Lower leg skin (tissue), 4 donors: Measurements from ENCODE around the gene ZNF442. TPM values are rescaled to one million over a fixed set of nuclear protein-coding genes. Genes with fewer than 3 reads are reported as not detected.
"Not testable (repeated sequence)": the region's sequence is repeated elsewhere in the genome, so short reads cannot be mapped to it uniquely, and the experiment has no call there.

ENCODE experiments used
- DNase-seq, 2 donors: peaks; one replicate each; pipeline ENCODE4 v3.0.0-alpha.2; 2019; ENCODE audit warnings: low spot score in 2 of 2
- H3K4me3 ChIP-seq: fragments of 200-600 bp; sonication (generic); 2 replicates; pipeline ENCODE4 v1.5.1; 2017; ENCODE audit warnings: mild to moderate bottlenecking, low read depth; ENCODE audit not compliant: poor library complexity, severe bottlenecking
- CTCF ChIP-seq, 3 donors: fragments of 450-650 bp; IDR thresholded peaks; one replicate each; pipeline ENCODE4 v1.5.1; 2016; ENCODE audit warnings: antibody characterized with exemption in 3 of 3, mild to moderate bottlenecking in 3 of 3, moderate library complexity in 2 of 3
- POLR2A ChIP-seq, 2 donors: fragments of 450-650 bp; IDR thresholded peaks; one replicate each; pipeline ENCODE4 v1.6.1; 2016 to 2017; ENCODE audit warnings: antibody characterized with exemption in 2 of 2, mild to moderate bottlenecking in 1 of 2, moderate library complexity in 1 of 2
- WGBS, 2 donors: methylation state at CpG; one replicate each; pipeline ENCODE4 v1.1.5; 2018; 5-methylcytosine and 5-hydroxymethylcytosine counted together
- intact Hi-C: fragments of 100-400 bp; cut with DNase I; formaldehyde crosslinking; loops from one replicate; pipeline ENCODE4 v1.15.0; 2023; ENCODE audit warnings: low total_unique reads
- total RNA-seq, 4 donors: library from RNA; depleted of rRNA; stranded (reverse); fragments of >200 nt; gene quantifications; one replicate each; pipeline ENCODE4 v1.1.0, GENCODE V29; 2016

Gene ZNF442
- total RNA-seq, 4 donors from 2014 or later, result 1.3 to 3.0 (median 1.8) TPM

GRCh38 chr19:12331211-12331941 is 34.1 kb downstream of the ZNF442 start:
- intact Hi-C loops, result no loop called here
- no peak overlapping the region for H3K4me3 ChIP-seq
- TF ChIP-seq POLR2A (IDR thresholded peaks at IDR 0.05) (no peak), CTCF (IDR thresholded peaks at IDR 0.05) (no peak)
- WGBS, 2 donors, result 70 to 82% methylated on average over 4 of the region's 4 CpGs
- DNase-seq, result no peak

GRCh38 chr19:12330340-12330739 is 35.1 kb downstream of the ZNF442 start:
- TF ChIP-seq CTCF (IDR thresholded peaks at IDR 0.05) (no peak), POLR2A (IDR thresholded peaks at IDR 0.05) (no peak)
- H3K4me3 ChIP-seq, result no peak overlapping the region
- DNase-seq, result no peak
- 77 to 93% methylated on average over 4 of the region's 4 CpGs for WGBS, 2 donors
- intact Hi-C loops, result no loop called here

GRCh38 chr19:12325690-12326089 is 39.8 kb downstream of the ZNF442 start:
- TF ChIP-seq CTCF (IDR thresholded peaks at IDR 0.05), result no peak
- no peak for TF ChIP-seq POLR2A (IDR thresholded peaks at IDR 0.05)
- intact Hi-C loops, result no loop called here

GRCh38 chr19:12318782-12319413 is 46.6 kb downstream of the ZNF442 start:
- WGBS, 2 donors, result 96 to 97% methylated on average over 13 of the region's 13 CpGs
- no peak for DNase-seq
- TF ChIP-seq CTCF (IDR thresholded peaks at IDR 0.05), result no peak
- no peak for TF ChIP-seq POLR2A (IDR thresholded peaks at IDR 0.05)
- intact Hi-C loops, result no loop called here
- H3K4me3 ChIP-seq, result no peak overlapping the region

More at GRCh38 chr19:12325690-12326089, 39.8 kb downstream of the ZNF442 start:
- H3K4me3 ChIP-seq, result no peak overlapping the region
- DNase-seq, result no peak

GRCh38 chr19:12314553-12314952 is 50.9 kb downstream of the ZNF442 start:
- DNase-seq, result peak in 1 of 2 donors; percentile 4
- intact Hi-C loops, result no loop called here
- TF ChIP-seq POLR2A (IDR thresholded peaks at IDR 0.05) (no peak), CTCF (IDR thresholded peaks at IDR 0.05) (no peak)
- no peak overlapping the region for H3K4me3 ChIP-seq
- 84 to 87% methylated on average over 7 of the region's 7 CpGs for WGBS, 2 donors

- DNase-seq, result peak in 1 of 2 donors; percentile 8
- H3K4me3 ChIP-seq, intact Hi-C loops: not testable (repeated sequence)
- WGBS, 2 donors, result 97 to 98% methylated on average over 12 of the region's 12 CpGs
Observed at GRCh38 chr19:12308891-12309290, 56.6 kb downstream of the ZNF442 start.

Other genes starting within 250 kb of the ZNF442 start
- 1 to 10 TPM; 1.5 to 6.1 (median 4.0) TPM for gene ZNF20, start 225.3 kb downstream of the ZNF442 start, total RNA-seq
- 1 to 10 TPM; 1.6 to 9.2 (median 4.0) TPM for gene ZNF625, start 208.9 kb downstream of the ZNF442 start, total RNA-seq
- 10 to 100 TPM in 2 of 4 donors, 1 to 10 TPM in 2; 5.4 to 14.5 (median 11.2) TPM for gene ZNF136, start 202.6 kb downstream of the ZNF442 start, total RNA-seq
- 10 to 100 TPM in 3 of 4 donors, 1 to 10 TPM in 1; 8.8 to 15.6 (median 13.0) TPM for gene ZNF44, start 70.8 kb downstream of the ZNF442 start, total RNA-seq
- 10 to 100 TPM in 1 of 4 donors, 1 to 10 TPM in 3; 3.1 to 16.9 (median 5.6) TPM for gene ZNF563, start 32.0 kb downstream of the ZNF442 start, total RNA-seq
- gene ZNF799, start 35.6 kb upstream of the ZNF442 start, total RNA-seq, result 1 to 10 TPM; 3.1 to 5.4 (median 4.3) TPM
- gene ZNF443, start 75.3 kb upstream of the ZNF442 start, total RNA-seq, result 1 to 10 TPM; 4.0 to 5.2 (median 4.9) TPM
- gene ZNF709, start 119.1 kb upstream of the ZNF442 start, total RNA-seq, result 1 to 10 TPM; 1.7 to 3.1 (median 2.8) TPM
- gene ZNF564, start 185.8 kb upstream of the ZNF442 start, total RNA-seq, result 10 to 100 TPM in 1 of 4 donors, 1 to 10 TPM in 3; 6.9 to 10.1 (median 8.8) TPM
- 1 to 10 TPM; 5.0 to 7.3 (median 6.7) TPM for gene ZNF490, start 245.1 kb upstream of the ZNF442 start, total RNA-seq
- gene ZNF791, start 245.2 kb upstream of the ZNF442 start, total RNA-seq, result 10 to 100 TPM; 18.6 to 31.1 (median 22.5) TPM